Transverse colon (tissue), 4 donors: ENCODE results near the gene GATM. TPM values are rescaled to one million over a fixed set of nuclear protein-coding genes. Genes with fewer than 3 reads are reported as not detected.
A peak's percentile ranks its signal among the peaks of the same experiment; 100 is the strongest.

ENCODE experiments used
- DNase-seq: peaks from one replicate; pipeline ENCODE4 v3.0.0-alpha.2; 2019
- H3K27ac ChIP-seq, 4 donors: fragments of 200-600 bp; sonication (generic); 2 replicates each; pipeline ENCODE4 v1.5.1; 2016 to 2018; ENCODE audit warnings: inconsistent platforms in 4 of 4
- H3K27me3 ChIP-seq: fragments of 200-600 bp; sonication (generic); 2 replicates; pipeline ENCODE4 v1.5.1; 2017; ENCODE audit warnings: inconsistent platforms
- H3K36me3 ChIP-seq, 4 donors: fragments of 200-600 bp; sonication (generic); 2 replicates each; pipeline ENCODE4 v1.5.1; 2017 to 2019; ENCODE audit warnings: inconsistent platforms in 4 of 4
- H3K4me1 ChIP-seq, 4 donors: fragments of 200-600 bp; sonication (generic); 2 replicates each; pipeline ENCODE4 v1.5.1; 2017 to 2020; ENCODE audit warnings: inconsistent platforms in 4 of 4
- H3K4me3 ChIP-seq, 4 donors: fragments of 200-600 bp; sonication (generic); 1 replicate in 1 of 4; 2 replicates in 3 of 4; pipeline versions ENCODE4 v1.5.1 to v1.6.1; 2017 to 2019; ENCODE audit warnings: inconsistent platforms in 4 of 4
- H3K9me3 ChIP-seq, 2 donors: fragments of 200-600 bp; sonication (generic); 2 replicates each; pipeline ENCODE4 v1.5.1; 2017 to 2019; ENCODE audit warnings: inconsistent platforms in 2 of 2
- CTCF ChIP-seq, 5 experiments: fragments of 200-600 bp in 3 of 5; fragments of 450-650 bp in 2 of 5; sonication (generic) in 3 of 5; IDR thresholded peaks; 1 replicate in 2 of 5; 2 replicates in 3 of 5; pipeline ENCODE4 v1.5.1; 2016 to 2017; ENCODE audit warnings: antibody characterized with exemption in 5 of 5, inconsistent platforms in 3 of 5, mild to moderate bottlenecking in 2 of 5, moderate library complexity in 1 of 5
- EP300 ChIP-seq: sonication (generic); formaldehyde crosslinking; IDR thresholded peaks from one replicate; pipeline ENCODE4 v1.6.1; 2017; ENCODE audit warnings: antibody characterized with exemption, low read depth
- POLR2A ChIP-seq: fragments of 450-650 bp; IDR thresholded peaks from one replicate; pipeline ENCODE4 v1.6.1; 2016; ENCODE audit warnings: antibody characterized with exemption, mild to moderate bottlenecking, moderate library complexity
- POLR2AphosphoS5 ChIP-seq, 3 donors: sonication (generic); formaldehyde crosslinking; IDR thresholded peaks; one replicate each; pipeline ENCODE4 v1.6.1; 2016; ENCODE audit warnings: antibody characterized with exemption in 3 of 3
- WGBS, 2 donors: methylation state at CpG; one replicate each; pipeline ENCODE4 v1.1.5; 2018; ENCODE audit warnings: low coverage in 1 of 2; 5-methylcytosine and 5-hydroxymethylcytosine counted together
- in situ Hi-C, 4 donors: fragments of 200-750 bp; cut with MboI; loops; one replicate each; pipeline versions ENCODE4 v1.15.0 to v1.15.1; 2017; ENCODE audit warnings: low sequenced_read_pairs in 3 of 4, low pct_ligation_motif_present in 1 of 4, low pct_unique_long_range_greater_than_20kb in 1 of 4
- intact Hi-C: fragments of 100-400 bp; cut with DNase I; formaldehyde crosslinking; loops from one replicate; pipeline ENCODE4 v1.15.1; 2023; ENCODE audit warnings: low total_unique reads
- total RNA-seq, 4 donors: library from RNA; depleted of rRNA; stranded (reverse); fragments of >200 nt; gene quantifications; one replicate each; pipeline ENCODE4 v1.1.0, GENCODE V29; 2016

The GATM gene
- total RNA-seq, 4 donors from 2014 or later = 15.9 to 96.9 (median 18.6) TPM

GRCh38 chr15:45402955-45403877 lies 24.9 kb upstream of the GATM start:
- Histone ChIP-seq H3K4me3 (peak overlapping the region; percentile 79 to 90 (median 84)), H3K4me1 (peaks cover 7 to 33% (median 22%) of the 10 kb centered on the region in 4 donors), H3K27me3 (no peaks in the 10 kb centered on the region), H3K36me3 (peaks cover 0 to 21% (median 9%) of the 10 kb centered on the region in 4 donors), H3K9me3 (no peaks in the 10 kb centered on the region), H3K27ac (peak overlapping the region; percentile 95 to 98 (median 96))
- in situ Hi-C loops (no loop called here), intact Hi-C loops (loop anchor here (2.0 kb wide), 1 partner anchor 24 kb away; the partner anchor contains the start of gene GATM)
- DNase-seq = peak; percentile 48
- TF ChIP-seq POLR2A (no peak), POLR2AphosphoS5 (IDR thresholded peaks at IDR 0.05) (no peak), CTCF (IDR thresholded peaks at IDR 0.05) (no peak), EP300 (no peak)
- 1 to 20% methylated on average over 1 to 18 of the region's 79 CpGs for WGBS, 2 donors

- intact Hi-C loops (loop anchor here (2.0 kb wide), 1 partner anchor 24 kb away; the partner anchor contains the start of gene GATM), in situ Hi-C loops (no loop called here)
- peak; percentile 81 for TF ChIP-seq POLR2A
- TF ChIP-seq POLR2AphosphoS5 (IDR thresholded peaks at IDR 0.05) = peak; percentile 92 to 94 (median 94)
- TF ChIP-seq CTCF (IDR thresholded peaks at IDR 0.05) = peak in 1 of 5 experiments; percentile 33
- TF ChIP-seq EP300 = no peak
- peak overlapping the region; percentile 95 to 98 (median 96) for H3K27ac ChIP-seq
- DNase-seq = peak; percentile 96
- WGBS, 2 donors = 0% methylated on average over 46 of the region's 84 CpGs; no CpG with 5 or more reads in 1 of the 2 donors
- peak overlapping the region; percentile 79 to 90 (median 84) for H3K4me3 ChIP-seq
- no peaks in the 10 kb centered on the region for H3K27me3 ChIP-seq
- H3K36me3 ChIP-seq = peaks cover 0 to 12% (median 6%) of the 10 kb centered on the region in 4 donors
- peaks cover 7 to 33% (median 22%) of the 10 kb centered on the region in 4 donors for H3K4me1 ChIP-seq
- no peaks in the 10 kb centered on the region for H3K9me3 ChIP-seq
Observed at GRCh38 chr15:45402162-45402954, 24.0 kb upstream of the GATM start.

GRCh38 chr15:45401665-45402161 lies 23.4 kb upstream of the GATM start:
- WGBS, 2 donors = 1 to 25% methylated on average over 1 to 12 of the region's 12 CpGs
- H3K9me3 ChIP-seq = no peaks in the 10 kb centered on the region
- peak overlapping the region; percentile 95 to 98 (median 96) for H3K27ac ChIP-seq
- H3K4me3 ChIP-seq = peak overlapping the region; percentile 56 to 88 (median 79)
- peak; percentile 16 for DNase-seq
- peaks cover 0 to 8% (median 3%) of the 10 kb centered on the region in 4 donors for H3K36me3 ChIP-seq
- no peak for TF ChIP-seq CTCF (IDR thresholded peaks at IDR 0.05)
- no peak for TF ChIP-seq POLR2AphosphoS5 (IDR thresholded peaks at IDR 0.05)
- TF ChIP-seq EP300 = no peak
- no peak for TF ChIP-seq POLR2A
- peaks cover 7 to 33% (median 22%) of the 10 kb centered on the region in 4 donors for H3K4me1 ChIP-seq
- intact Hi-C loops (loop anchor here (2.0 kb wide), 1 partner anchor 23 kb away; the partner anchor contains the start of gene GATM), in situ Hi-C loops (no loop called here)
- no peaks in the 10 kb centered on the region for H3K27me3 ChIP-seq
